ENCODE results near the gene MACF1. TPM values are rescaled to one million over a fixed set of nuclear protein-coding genes. Genes with fewer than 3 reads are reported as not detected.

The MACF1 gene
- total RNA-seq, 1 donor from 2014 or later, result 657 TPM

DNA sequence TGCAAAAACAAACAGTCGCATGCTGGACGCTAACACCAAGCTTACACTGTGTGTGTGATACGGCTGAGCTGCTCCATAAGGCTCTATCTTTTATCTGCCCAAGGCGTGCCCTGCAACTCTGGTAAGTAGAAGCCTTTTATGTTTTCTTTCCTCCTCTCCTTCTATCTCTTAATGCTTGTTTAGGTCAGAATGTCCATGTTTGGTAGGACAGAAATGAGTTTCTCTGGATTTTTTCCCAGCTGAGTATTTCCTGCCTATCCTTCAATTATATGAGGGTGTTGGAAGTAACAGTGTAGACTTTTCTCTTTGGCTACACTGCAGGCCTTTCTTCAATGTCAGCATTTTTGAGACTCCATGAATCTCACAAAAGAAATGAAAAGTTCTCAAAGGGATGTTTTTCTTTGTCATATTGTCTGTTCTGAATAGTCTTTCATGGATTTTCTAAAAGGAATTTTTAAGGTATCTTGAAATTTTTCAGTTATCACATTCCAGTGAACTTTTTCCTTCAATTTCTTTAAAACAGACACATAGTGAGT, 124.2 kb downstream of the MACF1 start:
- no peaks in the 10 kb centered on the region for H3K9me3 Mint-ChIP-seq (ENCODE audit: unreplicated experiment)

GRCh38 chr1:39331647-39332046, 127.2 kb downstream of the MACF1 start:
- Mint-ChIP-seq H3K27me3 (ENCODE audit: unreplicated experiment) (peaks cover 1% of the 10 kb centered on the region), H3K36me3 (ENCODE audit: unreplicated experiment) (no peaks in the 10 kb centered on the region), H3K27ac (ENCODE audit: unreplicated experiment) (peak overlapping the region; percentile 18), H3K9me3 (ENCODE audit: unreplicated experiment) (peaks cover 2% of the 10 kb centered on the region), H3K4me1 (ENCODE audit: low read depth, unreplicated experiment) (no peaks in the 10 kb centered on the region), H3K4me3 (ENCODE audit: unreplicated experiment) (no peak overlapping the region)
- TF ChIP-seq CTCF (IDR thresholded peaks at IDR 0.05; ENCODE audit: partially characterized antibody, unreplicated experiment), result no peak
- DNase-seq, result no peak

More for the DNA sequence above, 124.2 kb downstream of the MACF1 start:
- DNase-seq, result no peak
- no peaks in the 10 kb centered on the region for H3K36me3 Mint-ChIP-seq (ENCODE audit: unreplicated experiment)
- no peaks in the 10 kb centered on the region for H3K4me1 Mint-ChIP-seq (ENCODE audit: low read depth, unreplicated experiment)
- H3K4me3 Mint-ChIP-seq (ENCODE audit: unreplicated experiment), result no peak overlapping the region
- TF ChIP-seq CTCF (IDR thresholded peaks at IDR 0.05; ENCODE audit: partially characterized antibody, unreplicated experiment), result no peak
- H3K27ac Mint-ChIP-seq (ENCODE audit: unreplicated experiment), result no peak overlapping the region
- H3K27me3 Mint-ChIP-seq (ENCODE audit: unreplicated experiment), result peaks cover 1% of the 10 kb centered on the region

GRCh38 chr1:39332291-39332690, 127.8 kb downstream of the MACF1 start:
- H3K9me3 Mint-ChIP-seq (ENCODE audit: unreplicated experiment), result peaks cover 2% of the 10 kb centered on the region
- peaks cover 4% of the 10 kb centered on the region for H3K27me3 Mint-ChIP-seq (ENCODE audit: unreplicated experiment)
- no peak for TF ChIP-seq CTCF (IDR thresholded peaks at IDR 0.05; ENCODE audit: partially characterized antibody, unreplicated experiment)
- H3K27ac Mint-ChIP-seq (ENCODE audit: unreplicated experiment), result no peak overlapping the region
- no peaks in the 10 kb centered on the region for H3K4me1 Mint-ChIP-seq (ENCODE audit: low read depth, unreplicated experiment)
- no peak for DNase-seq
- H3K4me3 Mint-ChIP-seq (ENCODE audit: unreplicated experiment), result no peak overlapping the region
- H3K36me3 Mint-ChIP-seq (ENCODE audit: unreplicated experiment), result no peaks in the 10 kb centered on the region

- no peak for TF ChIP-seq CTCF (IDR thresholded peaks at IDR 0.05; ENCODE audit: partially characterized antibody, unreplicated experiment)
- Mint-ChIP-seq H3K4me3 (ENCODE audit: unreplicated experiment) (no peak overlapping the region), H3K4me1 (ENCODE audit: low read depth, unreplicated experiment) (no peaks in the 10 kb centered on the region), H3K9me3 (ENCODE audit: unreplicated experiment) (peaks cover 2% of the 10 kb centered on the region), H3K27ac (ENCODE audit: unreplicated experiment) (no peak overlapping the region), H3K27me3 (ENCODE audit: unreplicated experiment) (peaks cover 4% of the 10 kb centered on the region), H3K36me3 (ENCODE audit: unreplicated experiment) (no peaks in the 10 kb centered on the region)
- DNase-seq, result no peak
Measured at GRCh38 chr1:39332828-39333227, 128.3 kb downstream of the MACF1 start.

GRCh38 chr1:39333296-39333695, 128.8 kb downstream of the MACF1 start:
- Mint-ChIP-seq H3K27me3 (ENCODE audit: unreplicated experiment) (peaks cover 4% of the 10 kb centered on the region), H3K27ac (ENCODE audit: unreplicated experiment) (no peak overlapping the region), H3K4me1 (ENCODE audit: low read depth, unreplicated experiment) (no peaks in the 10 kb centered on the region), H3K4me3 (ENCODE audit: unreplicated experiment) (no peak overlapping the region), H3K9me3 (ENCODE audit: unreplicated experiment) (peaks cover 4% of the 10 kb centered on the region), H3K36me3 (ENCODE audit: unreplicated experiment) (no peaks in the 10 kb centered on the region)
- TF ChIP-seq CTCF (IDR thresholded peaks at IDR 0.05; ENCODE audit: partially characterized antibody, unreplicated experiment), result no peak
- no peak for DNase-seq
